ENCODE measurements around the gene CSNK1A1.
"Not testable (repeated sequence)": the region's sequence is repeated elsewhere in the genome, so short reads cannot be mapped to it uniquely, and the experiment has no call there.

CSNK1A1 gene

GRCh38 chr5:149488645-149489306, 62.5 kb downstream of the CSNK1A1 start:
- DNase-seq: no peak

GRCh38 chr5:149487672-149488071, 63.6 kb downstream of the CSNK1A1 start:
- DNase-seq: no peak

GRCh38 chr5:149486726-149487635, 64.3 kb downstream of the CSNK1A1 start:
- no peak for DNase-seq

GRCh38 chr5:149485655-149486615, 65.3 kb downstream of the CSNK1A1 start:
- no peak for DNase-seq

GRCh38 chr5:149481485-149481884, 69.8 kb downstream of the CSNK1A1 start:
- no peak for DNase-seq

GRCh38 chr5:149478761-149479160, 72.5 kb downstream of the CSNK1A1 start:
- no peak for DNase-seq

- no peak for DNase-seq
Measured at GRCh38 chr5:149475777-149476176, 75.5 kb downstream of the CSNK1A1 start.

- DNase-seq: no peak
Measured at GRCh38 chr5:149474198-149474597, 77.0 kb downstream of the CSNK1A1 start.

GRCh38 chr5:149473441-149473840, 77.8 kb downstream of the CSNK1A1 start:
- DNase-seq: no peak

GRCh38 chr5:149472399-149472798, 78.8 kb downstream of the CSNK1A1 start:
- no peak for DNase-seq

- DNase-seq: no peak
Measured at GRCh38 chr5:149471406-149472183, 79.6 kb downstream of the CSNK1A1 start.

GRCh38 chr5:149470942-149471341, 80.3 kb downstream of the CSNK1A1 start:
- DNase-seq: no peak

GRCh38 chr5:149466457-149466972, 84.7 kb downstream of the CSNK1A1 start:
- no peak for DNase-seq

GRCh38 chr5:149464796-149465489, 86.3 kb downstream of the CSNK1A1 start:
- DNase-seq: no peak

- not testable (repeated sequence) for DNase-seq
Measured at GRCh38 chr5:149461907-149462306, 89.3 kb downstream of the CSNK1A1 start.

- DNase-seq: no peak
Measured at GRCh38 chr5:149459891-149460290, 91.3 kb downstream of the CSNK1A1 start.

GRCh38 chr5:149457393-149457763, 93.9 kb downstream of the CSNK1A1 start:
- DNase-seq: no peak

GRCh38 chr5:149456597-149457392, 94.4 kb downstream of the CSNK1A1 start:
- DNase-seq: no peak

- DNase-seq: no peak
Measured at GRCh38 chr5:149455889-149456409, 95.3 kb downstream of the CSNK1A1 start.
